HL-60 (cell line): ENCODE results near the gene SLC12A5.

Experiments used
- DNase-seq, 2 experiments: peaks; one replicate each; pipeline ENCODE4 v3.0.0-alpha.2; 2010 to 2020; ENCODE audit warnings: low read depth in 1 of 2, low spot score in 1 of 2
- H3K27ac ChIP-seq: fragments of 250-450 bp; sonication (Bioruptor Pico); replicated peaks from 2 replicates; pipeline ENCODE4 v1.5.1; 2020; ENCODE audit warnings: mild to moderate bottlenecking, moderate library complexity
- H3K27me3 ChIP-seq: fragments of 250-450 bp; sonication (Bioruptor Pico); 2 replicates; pipeline ENCODE4 v1.5.1; 2021; ENCODE audit warnings: mild to moderate bottlenecking, moderate library complexity; ENCODE audit not compliant: insufficient read depth, poor library complexity, severe bottlenecking
- H3K4me3 ChIP-seq: replicated peaks from 2 replicates; pipeline ENCODE4 v1.5.1; 2011; ENCODE audit warnings: mild to moderate bottlenecking, control low read depth, low read length; ENCODE audit not compliant: insufficient read depth
- GABPA ChIP-seq: IDR thresholded peaks from 2 replicates; pipeline ENCODE4 v1.6.1; 2012; ENCODE audit warnings: low read depth
- POLR2AphosphoS5 ChIP-seq: IDR thresholded peaks from 2 replicates; pipeline ENCODE4 v1.6.1; 2012; ENCODE audit warnings: low read depth
- SPI1 ChIP-seq: IDR thresholded peaks from 2 replicates; pipeline ENCODE4 v1.6.1; 2012; ENCODE audit warnings: low read depth, mild to moderate bottlenecking, borderline replicate concordance
- long read RNA-seq: library from polyadenylated mRNA; unstranded; transcript quantifications from one replicate; pipeline ENCODE4 v2.0.0, GENCODE V29; 2020
- TF ChIP-seq, protein P1 (sequence below): IDR thresholded peaks from 2 replicates; pipeline ENCODE4 v1.6.1; 2012; ENCODE audit warnings: low read depth; ENCODE audit not compliant: insufficient replicate concordance
- TF ChIP-seq, protein P2 (sequence below): IDR thresholded peaks from one replicate; pipeline ENCODE4 v1.5.1; 2011; ENCODE audit warnings: low read length, control low read depth, inconsistent platforms; ENCODE audit not compliant: insufficient read depth

The SLC12A5 gene
- long read RNA-seq = 0 reads

DNA sequence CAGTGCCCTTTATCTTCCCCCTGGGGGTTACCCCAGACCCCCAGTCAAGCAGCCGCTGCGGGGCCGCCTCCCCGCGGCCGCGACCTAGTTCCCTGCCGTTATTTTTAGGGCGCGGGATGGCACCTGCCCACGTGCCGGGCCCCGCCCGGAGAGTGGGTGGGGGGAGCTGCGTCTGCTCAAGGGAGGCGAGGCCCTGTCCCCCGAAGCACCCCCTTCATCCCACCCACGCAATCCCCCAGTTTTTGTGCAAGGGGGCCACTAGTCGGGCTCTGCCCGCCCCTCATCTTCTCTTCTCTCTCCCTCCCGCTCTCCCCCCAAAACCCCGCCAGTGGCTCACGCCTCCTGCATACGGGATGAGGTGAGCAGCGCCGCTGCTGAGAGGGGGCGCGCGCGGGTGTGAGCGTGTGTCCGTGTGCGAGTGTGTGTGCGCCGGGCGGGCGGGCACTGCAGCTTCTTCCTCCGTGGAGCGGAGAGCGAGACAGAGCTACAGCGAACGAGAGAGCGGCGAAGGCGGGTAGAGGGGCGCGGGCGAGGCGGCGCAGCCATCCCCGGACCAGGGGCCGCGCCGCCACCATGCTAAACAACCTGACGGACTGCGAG is at the start of gene SLC12A5:
SLC12A5 (plus strand) TSS at position 444 of the 600 bp plus-strand sequence; CDS start at position 574, 130 bp downstream.
- Histone ChIP-seq H3K27me3 (peaks cover 49% of the 10 kb centered on the region), H3K27ac (no peak within 1 kb of the TSS), H3K4me3 (no peak within 1 kb of the TSS)
- DNase-seq = no peak
- TF ChIP-seq GABPA (no peak), SPI1 (no peak), POLR2AphosphoS5 (no peak)
- TF ChIP-seq, protein P1, sequence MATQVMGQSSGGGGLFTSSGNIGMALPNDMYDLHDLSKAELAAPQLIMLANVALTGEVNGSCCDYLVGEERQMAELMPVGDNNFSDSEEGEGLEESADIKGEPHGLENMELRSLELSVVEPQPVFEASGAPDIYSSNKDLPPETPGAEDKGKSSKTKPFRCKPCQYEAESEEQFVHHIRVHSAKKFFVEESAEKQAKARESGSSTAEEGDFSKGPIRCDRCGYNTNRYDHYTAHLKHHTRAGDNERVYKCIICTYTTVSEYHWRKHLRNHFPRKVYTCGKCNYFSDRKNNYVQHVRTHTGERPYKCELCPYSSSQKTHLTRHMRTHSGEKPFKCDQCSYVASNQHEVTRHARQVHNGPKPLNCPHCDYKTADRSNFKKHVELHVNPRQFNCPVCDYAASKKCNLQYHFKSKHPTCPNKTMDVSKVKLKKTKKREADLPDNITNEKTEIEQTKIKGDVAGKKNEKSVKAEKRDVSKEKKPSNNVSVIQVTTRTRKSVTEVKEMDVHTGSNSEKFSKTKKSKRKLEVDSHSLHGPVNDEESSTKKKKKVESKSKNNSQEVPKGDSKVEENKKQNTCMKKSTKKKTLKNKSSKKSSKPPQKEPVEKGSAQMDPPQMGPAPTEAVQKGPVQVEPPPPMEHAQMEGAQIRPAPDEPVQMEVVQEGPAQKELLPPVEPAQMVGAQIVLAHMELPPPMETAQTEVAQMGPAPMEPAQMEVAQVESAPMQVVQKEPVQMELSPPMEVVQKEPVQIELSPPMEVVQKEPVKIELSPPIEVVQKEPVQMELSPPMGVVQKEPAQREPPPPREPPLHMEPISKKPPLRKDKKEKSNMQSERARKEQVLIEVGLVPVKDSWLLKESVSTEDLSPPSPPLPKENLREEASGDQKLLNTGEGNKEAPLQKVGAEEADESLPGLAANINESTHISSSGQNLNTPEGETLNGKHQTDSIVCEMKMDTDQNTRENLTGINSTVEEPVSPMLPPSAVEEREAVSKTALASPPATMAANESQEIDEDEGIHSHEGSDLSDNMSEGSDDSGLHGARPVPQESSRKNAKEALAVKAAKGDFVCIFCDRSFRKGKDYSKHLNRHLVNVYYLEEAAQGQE = no peak
- TF ChIP-seq, protein P2, sequence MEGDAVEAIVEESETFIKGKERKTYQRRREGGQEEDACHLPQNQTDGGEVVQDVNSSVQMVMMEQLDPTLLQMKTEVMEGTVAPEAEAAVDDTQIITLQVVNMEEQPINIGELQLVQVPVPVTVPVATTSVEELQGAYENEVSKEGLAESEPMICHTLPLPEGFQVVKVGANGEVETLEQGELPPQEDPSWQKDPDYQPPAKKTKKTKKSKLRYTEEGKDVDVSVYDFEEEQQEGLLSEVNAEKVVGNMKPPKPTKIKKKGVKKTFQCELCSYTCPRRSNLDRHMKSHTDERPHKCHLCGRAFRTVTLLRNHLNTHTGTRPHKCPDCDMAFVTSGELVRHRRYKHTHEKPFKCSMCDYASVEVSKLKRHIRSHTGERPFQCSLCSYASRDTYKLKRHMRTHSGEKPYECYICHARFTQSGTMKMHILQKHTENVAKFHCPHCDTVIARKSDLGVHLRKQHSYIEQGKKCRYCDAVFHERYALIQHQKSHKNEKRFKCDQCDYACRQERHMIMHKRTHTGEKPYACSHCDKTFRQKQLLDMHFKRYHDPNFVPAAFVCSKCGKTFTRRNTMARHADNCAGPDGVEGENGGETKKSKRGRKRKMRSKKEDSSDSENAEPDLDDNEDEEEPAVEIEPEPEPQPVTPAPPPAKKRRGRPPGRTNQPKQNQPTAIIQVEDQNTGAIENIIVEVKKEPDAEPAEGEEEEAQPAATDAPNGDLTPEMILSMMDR = no peak

DNA sequence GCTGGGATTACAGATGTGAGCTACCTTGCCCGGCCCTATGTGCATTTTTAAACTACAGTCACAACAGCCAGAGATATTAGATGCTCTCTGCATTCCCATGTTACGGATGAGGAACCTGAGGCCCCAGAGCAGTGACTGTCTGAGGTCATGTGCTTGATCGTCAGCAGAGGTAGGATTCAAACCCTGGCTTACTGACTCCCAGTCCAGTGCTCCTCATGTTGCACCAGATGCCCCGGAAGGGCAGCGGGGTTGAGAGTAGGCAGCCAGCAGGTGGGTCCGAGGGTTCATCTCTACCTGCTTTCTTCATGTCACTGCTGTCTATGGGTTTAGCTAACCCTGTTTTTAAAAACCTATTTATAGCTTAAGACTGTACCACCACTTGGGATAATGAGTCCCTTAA is 47.8 kb upstream of the SLC12A5 start:
- no peak for DNase-seq
- peaks cover 2% of the 10 kb centered on the region for H3K27me3 ChIP-seq
- TF ChIP-seq SPI1 = no peak
- TF ChIP-seq, protein P2 = no peak
- TF ChIP-seq, protein P1 = no peak
- no peak for TF ChIP-seq POLR2AphosphoS5
- H3K27ac ChIP-seq = no peak overlapping the region
- no peak overlapping the region for H3K4me3 ChIP-seq

DNA sequence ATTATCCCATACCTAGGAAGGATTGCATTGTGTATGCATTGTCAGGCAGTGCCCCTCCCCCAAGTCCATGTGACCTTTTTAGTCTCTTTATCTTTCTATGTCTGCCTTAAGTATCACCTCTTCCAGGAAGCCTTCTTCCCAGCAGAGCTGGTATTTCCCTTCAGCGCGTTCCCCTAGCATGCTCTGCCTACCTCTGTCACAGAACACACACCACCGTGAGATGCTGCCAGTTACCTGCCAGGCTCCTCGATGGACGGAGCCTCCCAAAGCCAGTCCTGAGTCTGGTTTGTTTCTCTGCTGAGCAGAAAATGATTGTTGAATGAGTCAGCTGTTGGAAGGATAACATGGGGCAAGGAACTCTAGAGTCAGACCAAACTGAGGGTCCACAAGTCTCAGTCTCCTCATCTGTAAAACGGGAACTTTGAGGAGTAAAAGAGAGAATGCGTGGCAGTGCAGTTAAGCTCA is 45.7 kb upstream of the SLC12A5 start:
- DNase-seq = no peak
- TF ChIP-seq, protein P2 = no peak
- TF ChIP-seq GABPA = no peak
- no peak for TF ChIP-seq SPI1
- TF ChIP-seq POLR2AphosphoS5 = no peak
- TF ChIP-seq, protein P1 = no peak
- H3K27me3 ChIP-seq = peaks cover 2% of the 10 kb centered on the region
- no peak overlapping the region for H3K27ac ChIP-seq
- no peak overlapping the region for H3K4me3 ChIP-seq
